SK-N-SH (cell line): ENCODE data around the gene CAPS2. TPM values are rescaled to one million over a fixed set of nuclear protein-coding genes. Genes with fewer than 3 reads are reported as not detected.

ENCODE experiments used
- CTCF ChIA-PET: fragments of 300-600, 350-600 bp; formaldehyde crosslinking; extraction: SDS; loops from one replicate; lab custom pipeline; 2021; lab: Yijun Ruan, JAX
- POLR2A ChIA-PET: fragments of 350-600 bp; sonication (Branson Sonifier 250); formaldehyde crosslinking; extraction: SDS; loops from one replicate; lab custom pipeline; 2020; ENCODE audit warnings: antibody characterized with exemption, inconsistent platforms; lab: Yijun Ruan, JAX
- DNase-seq: peaks from one replicate; pipeline ENCODE4 v3.0.0; 2012
- H2AFZ ChIP-seq: fragments of 200-600 bp; sonication (generic); 2 replicates; pipeline ENCODE4 v1.8.1; 2016; ENCODE audit warnings: antibody characterized with exemption, mild to moderate bottlenecking, low read depth
- H3F3A ChIP-seq: fragments of 200-600 bp; sonication (generic); replicated peaks from 2 replicates; pipeline ENCODE3; 2016; ENCODE audit warnings: antibody characterized with exemption, mild to moderate bottlenecking; ENCODE audit not compliant: insufficient read depth
- H3K27ac ChIP-seq, 2 experiments: fragments of 200-500 bp in 1 of 2; fragments of 200-600 bp in 1 of 2; sonication (Bioruptor generic) in 1 of 2; sonication (generic), shearing (Covaris generic) in 1 of 2; 2 replicates each; pipeline versions ENCODE4 v1.5.1 to v1.6.1; 2014 to 2016; ENCODE audit warnings: low read depth in 2 of 2, inconsistent platforms in 1 of 2, low read length in 1 of 2, mild to moderate bottlenecking in 1 of 2, mixed read lengths in 1 of 2
- H3K27me3 ChIP-seq: fragments of 200-600 bp; sonication (generic), shearing (Covaris generic); 2 replicates; pipeline ENCODE4 v1.6.1; 2016; ENCODE audit warnings: mixed run types; ENCODE audit not compliant: insufficient read depth
- H3K36me3 ChIP-seq, 2 experiments: fragments of 200-500 bp in 1 of 2; fragments of 200-600 bp in 1 of 2; sonication (Bioruptor generic) in 1 of 2; sonication (generic) in 1 of 2; replicated peaks in 1 of 2; 2 replicates each; pipeline versions ENCODE3 to v1.5.1; 2014 to 2016; ENCODE audit warnings: low read length in 1 of 2, mild to moderate bottlenecking in 1 of 2; ENCODE audit not compliant: insufficient read depth in 2 of 2, control insufficient read depth in 1 of 2
- H3K4me1 ChIP-seq, 2 experiments: fragments of 200-500 bp in 1 of 2; fragments of 200-600 bp in 1 of 2; sonication (Bioruptor generic) in 1 of 2; sonication (generic), shearing (Covaris generic) in 1 of 2; 2 replicates each; pipeline versions ENCODE4 v1.5.1 to v1.6.1; 2014 to 2016; ENCODE audit warnings: low read depth in 1 of 2, low read length in 1 of 2, mixed run types in 1 of 2; ENCODE audit not compliant: insufficient read depth in 2 of 2, control insufficient read depth in 1 of 2
- H3K4me2 ChIP-seq: fragments of 200-600 bp; sonication (generic), shearing (Covaris generic); 2 replicates; pipeline ENCODE4 v1.6.1; 2017; ENCODE audit warnings: mixed run types
- H3K4me3 ChIP-seq, 2 experiments: fragments of 200-500 bp in 1 of 2; fragments of 200-600 bp in 1 of 2; sonication (Bioruptor generic) in 1 of 2; sonication (generic), shearing (Covaris generic) in 1 of 2; 2 replicates each; pipeline versions ENCODE4 v1.5.1 to v1.8.1; 2014 to 2016; ENCODE audit warnings: low read depth in 2 of 2, inconsistent platforms in 1 of 2, low read length in 1 of 2, mild to moderate bottlenecking in 1 of 2, mixed read lengths in 1 of 2, moderate library complexity in 1 of 2
- H3K79me2 ChIP-seq: fragments of 200-600 bp; sonication (generic); 2 replicates; pipeline ENCODE4 v1.8.1; 2017; ENCODE audit warnings: mild to moderate bottlenecking; ENCODE audit not compliant: insufficient read depth
- H3K9ac ChIP-seq: fragments of 200-600 bp; sonication (generic); 2 replicates; pipeline ENCODE4 v1.6.1; 2017; ENCODE audit warnings: mixed run types
- H3K9me2 ChIP-seq: fragments of 200-600 bp; sonication (generic); 2 replicates; pipeline ENCODE4 v1.6.1; 2017; ENCODE audit warnings: mixed run types
- H3K9me3 ChIP-seq: fragments of 200-600 bp; sonication (generic); 2 replicates; pipeline ENCODE4 v1.6.1; 2017; ENCODE audit warnings: mixed run types, mild to moderate bottlenecking, moderate library complexity
- H4K20me1 ChIP-seq: fragments of 200-600 bp; sonication (generic); 2 replicates; pipeline ENCODE4 v1.6.1; 2017; ENCODE audit warnings: mild to moderate bottlenecking, mixed run types; ENCODE audit not compliant: insufficient read depth
- CHD2 ChIP-seq: fragments of 150-350 bp; IDR thresholded peaks from 2 replicates; pipeline ENCODE4 v1.6.1; 2018; ENCODE audit warnings: low read length; ENCODE audit not compliant: partially characterized antibody
- ELF1 ChIP-seq: IDR thresholded peaks from 2 replicates; pipeline ENCODE4 v1.4.0; 2012
- EZH2phosphoT487 ChIP-seq: fragments of 200-600 bp; sonication (generic); IDR thresholded peaks from 2 replicates; pipeline ENCODE4 v1.6.1; 2017; ENCODE audit warnings: low read depth, mixed run types, mild to moderate bottlenecking, antibody characterized with exemption, moderate library complexity, borderline replicate concordance
- FOXM1 ChIP-seq: IDR thresholded peaks from 2 replicates; pipeline ENCODE4 v1.4.0; 2012; ENCODE audit warnings: low read depth, mild to moderate bottlenecking
- GABPA ChIP-seq: IDR thresholded peaks from 2 replicates; pipeline ENCODE4 v1.4.0; 2012; ENCODE audit warnings: low read depth, mild to moderate bottlenecking
- GATA2 ChIP-seq: sonication (generic); formaldehyde crosslinking; IDR thresholded peaks from 2 replicates; pipeline ENCODE4 v1.5.0; 2020; ENCODE audit warnings: mild to moderate bottlenecking, missing genetic modification reagents
- IRF3 ChIP-seq: fragments of 150-350 bp; IDR thresholded peaks from 2 replicates; pipeline ENCODE4 v1.6.1; 2016; ENCODE audit warnings: mild to moderate bottlenecking, low read depth, low read length
- MXI1 ChIP-seq: IDR thresholded peaks from 2 replicates; pipeline ENCODE4 v1.6.1; 2012; ENCODE audit warnings: mild to moderate bottlenecking, low read depth, low read length, improper control_type of control experiment
- SIN3A ChIP-seq: IDR thresholded peaks from 2 replicates; pipeline ENCODE4 v1.6.1; 2012; ENCODE audit warnings: low read depth, mild to moderate bottlenecking, low read length, moderate library complexity, borderline replicate concordance
- SMC3 ChIP-seq: IDR thresholded peaks from 2 replicates; pipeline ENCODE4 v1.6.1; 2012; ENCODE audit warnings: low read depth, low read length, improper control_type of control experiment
- TCF12 ChIP-seq: IDR thresholded peaks from 2 replicates; pipeline ENCODE4 v1.4.0; 2012
- USF2 ChIP-seq: fragments of 150-350 bp; IDR thresholded peaks from 2 replicates; pipeline ENCODE4 v1.6.1; 2017; ENCODE audit warnings: antibody characterized with exemption, low read length, low read depth, borderline replicate concordance
- ZBTB33 ChIP-seq: IDR thresholded peaks from 2 replicates; pipeline ENCODE4 v1.4.0; 2012; ENCODE audit warnings: low read depth, borderline replicate concordance
- WGBS: methylation state at CpG from one replicate; pipeline ENCODE4 v1.1.6; 2017; ENCODE audit warnings: low lambda C conversion rate; 5-methylcytosine and 5-hydroxymethylcytosine counted together
- polyA plus RNA-seq, 3 experiments: library from polyadenylated mRNA; depleted of rRNA; stranded (reverse); fragments of >200 nt; gene quantifications; 2 replicates each; pipeline ENCODE4 v1.2.3, GENCODE V29; 2012

The CAPS2 gene
- polyA plus RNA-seq, 1 of the 3 experiments (the other 2 are of a cell fraction), result 5.7 TPM

GRCh38 chr12:75354011-75354410 is 23.9 kb upstream of the CAPS2 start:
- Histone ChIP-seq H3K4me1 (no peaks in the 10 kb centered on the region), H3K79me2 (no peaks in the 10 kb centered on the region), H3K27ac (no peak overlapping the region), H4K20me1 (no peaks in the 10 kb centered on the region), H3K4me2 (no peak overlapping the region), H3K4me3 (no peak overlapping the region), H2AFZ (no peak overlapping the region), H3K9me3 (peaks cover 6% of the 10 kb centered on the region), H3K9ac (no peak overlapping the region), H3F3A (no peaks in the 10 kb centered on the region), H3K9me2 (no peaks in the 10 kb centered on the region), H3K36me3 (peaks cover 0 to 14% of the 10 kb centered on the region in 2 experiments), H3K27me3 (no peaks in the 10 kb centered on the region)
- ChIA-PET POLR2A (no interaction called here), CTCF (interaction anchor here (0.6 to 1.1 kb wide), 2 partner anchors 20 to 431 kb away, joined by 3 read pairs; no protein-coding TSS in a partner anchor)
- no peak for TF ChIP-seq FOXM1
- TF ChIP-seq SIN3A, result no peak
- TF ChIP-seq TCF12, result no peak
- no peak for TF ChIP-seq IRF3
- TF ChIP-seq USF2, result no peak
- no peak for TF ChIP-seq ZBTB33
- no peak for DNase-seq

GRCh38 chr12:75350413-75350812 is 20.3 kb upstream of the CAPS2 start:
- CTCF ChIA-PET, result no interaction called here
- Histone ChIP-seq H3K9ac (no peak overlapping the region), H3K79me2 (no peaks in the 10 kb centered on the region), H3K4me1 (no peaks in the 10 kb centered on the region), H3K27me3 (no peaks in the 10 kb centered on the region), H3K4me3 (no peak overlapping the region), H3F3A (no peaks in the 10 kb centered on the region), H4K20me1 (no peaks in the 10 kb centered on the region), H3K4me2 (no peak overlapping the region), H2AFZ (no peak overlapping the region), H3K9me3 (peaks cover 2% of the 10 kb centered on the region), H3K9me2 (no peaks in the 10 kb centered on the region), H3K36me3 (peaks cover 0 to 10% of the 10 kb centered on the region in 2 experiments), H3K27ac (no peak overlapping the region)
- no peak for DNase-seq
- 72% methylated on average over 2 of the region's 2 CpGs for WGBS
- POLR2A ChIA-PET, result no interaction called here
- TF ChIP-seq CHD2 (no peak), SMC3 (no peak), ELF1 (no peak), GATA2 (CRISPR knock-in tag) (no peak), GABPA (no peak), EZH2phosphoT487 (no peak), MXI1 (no peak)
